ENCODE data around the gene BUD13.

Gene BUD13

DNA sequence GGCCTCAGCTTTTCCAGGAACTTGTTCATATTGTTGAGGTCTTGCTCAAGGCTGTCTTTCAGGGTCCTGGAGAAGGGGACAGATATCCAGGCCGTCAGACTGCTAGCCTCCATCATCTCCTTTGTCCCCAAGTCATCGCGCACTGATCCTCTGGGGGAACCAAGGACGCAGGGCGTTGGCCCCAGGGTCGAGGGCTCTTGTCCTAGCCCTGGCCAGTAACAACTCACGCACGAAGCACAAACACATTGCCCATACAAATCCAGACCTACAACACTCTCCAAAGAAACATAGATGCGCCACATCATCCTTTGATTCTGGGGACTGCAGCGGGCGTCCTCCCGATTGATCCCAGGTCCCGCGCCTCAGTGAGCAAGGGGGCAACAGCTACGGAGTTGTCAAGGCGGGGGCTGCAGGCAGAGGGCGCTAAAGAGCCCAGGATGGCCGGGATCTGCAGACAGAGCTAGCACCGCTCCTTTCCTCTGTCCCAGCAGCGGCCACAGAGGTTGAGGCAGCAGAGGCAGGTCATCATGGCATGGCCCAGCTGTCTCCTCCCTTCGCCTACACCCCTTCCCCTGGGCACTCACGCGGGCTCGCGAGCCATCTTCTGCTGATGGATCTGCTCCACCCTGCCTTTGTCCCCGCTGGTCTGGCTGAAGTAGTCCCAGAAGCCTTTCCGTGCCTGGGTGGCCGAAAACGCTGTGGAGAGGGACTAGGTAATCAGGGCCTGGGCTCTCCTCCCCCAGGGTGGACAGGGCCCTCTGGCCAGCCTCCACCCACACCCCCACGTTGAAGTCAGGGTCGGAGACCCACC lies 18.4 kb upstream of the BUD13 start:
- H3K36me3 ChIP-seq (ENCODE audit: insufficient read depth, low read length), result no peaks in the 10 kb centered on the region
- TF ChIP-seq EZH2phosphoT487 (IDR thresholded peaks at IDR 0.05; ENCODE audit: borderline replicate concordance), result no peak
- peak; percentile 85 for TF ChIP-seq CTCF (conservative IDR thresholded peaks at IDR 0.05; ENCODE audit: low read length)
- peaks cover 16% of the 10 kb centered on the region for H3K4me1 ChIP-seq (ENCODE audit: insufficient read depth, low read length, poor library complexity, severe bottlenecking)
- no peak overlapping the region for H3K4me3 ChIP-seq (ENCODE audit: low read length, poor library complexity, severe bottlenecking)
- H3K79me2 ChIP-seq (ENCODE audit: insufficient read depth, low read length), result peaks cover 20% of the 10 kb centered on the region
- no peaks in the 10 kb centered on the region for H3F3A ChIP-seq (ENCODE audit: low read depth)
- no peaks in the 10 kb centered on the region for H3K9me2 ChIP-seq (replicated peaks; ENCODE audit: low read depth, low read length)
- no peak overlapping the region for H3K4me2 ChIP-seq (ENCODE audit: low read depth, low read length, poor library complexity, severe bottlenecking)
- no peaks in the 10 kb centered on the region for H3K9me3 ChIP-seq (ENCODE audit: insufficient read depth, low read depth, low read length)
- H2AFZ ChIP-seq (ENCODE audit: low read length), result peak overlapping the region; percentile 66; the same call in 1 of the 2 replicates
- H3K27me3 ChIP-seq (ENCODE audit: insufficient read depth, low read length, poor library complexity, severe bottlenecking), result no peaks in the 10 kb centered on the region
- H4K20me1 ChIP-seq (ENCODE audit: insufficient read depth, low read length, poor library complexity, severe bottlenecking), result peaks cover 9% of the 10 kb centered on the region
- no peak overlapping the region for H3K9ac ChIP-seq (ENCODE audit: low read depth, low read length, poor library complexity, severe bottlenecking)

DNA sequence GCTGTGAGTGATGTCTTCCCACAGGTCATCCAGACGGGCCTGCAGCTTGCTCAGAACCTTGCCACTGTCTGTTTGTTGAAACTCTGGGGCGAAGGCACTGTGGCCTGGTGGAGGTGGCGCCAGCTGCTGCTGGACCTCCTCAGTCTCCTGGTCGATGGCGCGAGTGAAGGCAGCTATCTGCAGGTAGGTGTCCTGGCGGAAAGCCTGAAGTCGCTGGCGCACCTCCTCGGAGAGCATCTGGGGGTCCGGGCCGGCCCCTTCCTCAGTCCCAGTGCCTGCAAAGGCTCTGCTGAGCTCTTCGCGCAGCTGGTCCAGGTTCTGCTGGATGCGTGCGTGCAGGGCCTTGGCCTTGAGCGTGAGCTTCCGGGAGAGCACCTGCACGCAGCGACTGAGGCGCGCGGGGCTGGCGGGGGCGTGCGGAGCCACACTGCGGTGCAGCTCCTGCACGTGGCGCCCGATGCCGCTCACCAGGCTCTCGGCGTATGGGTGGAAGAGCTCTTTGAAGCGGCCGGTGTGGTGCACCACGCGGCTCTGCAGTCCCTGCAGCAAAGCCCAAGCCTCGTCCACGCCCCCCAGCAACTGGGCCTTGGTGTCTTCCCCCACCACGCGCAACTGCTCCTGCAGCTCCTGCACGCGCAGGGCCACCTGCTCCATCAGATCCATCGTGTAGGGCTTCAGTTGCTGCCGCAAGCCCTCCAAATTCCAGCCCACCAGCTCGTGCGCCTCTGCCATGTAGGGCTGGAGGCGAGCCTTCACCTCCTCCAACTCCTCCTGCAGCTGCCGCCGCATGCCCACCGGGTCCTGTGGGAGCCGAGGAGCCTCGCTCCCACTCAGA lies 17.6 kb upstream of the BUD13 start:
- Histone ChIP-seq H3K79me2 (ENCODE audit: insufficient read depth, low read length) (peaks cover 28% of the 10 kb centered on the region), H4K20me1 (ENCODE audit: insufficient read depth, low read length, poor library complexity, severe bottlenecking) (peaks cover 9% of the 10 kb centered on the region), H3K4me3 (ENCODE audit: low read length, poor library complexity, severe bottlenecking) (no peak overlapping the region), H3K27me3 (ENCODE audit: insufficient read depth, low read length, poor library complexity, severe bottlenecking) (no peaks in the 10 kb centered on the region), H3F3A (ENCODE audit: low read depth) (no peaks in the 10 kb centered on the region), H3K9ac (ENCODE audit: low read depth, low read length, poor library complexity, severe bottlenecking) (no peak overlapping the region), H2AFZ (ENCODE audit: low read length) (no peak overlapping the region), H3K4me2 (ENCODE audit: low read depth, low read length, poor library complexity, severe bottlenecking) (no peak overlapping the region), H3K9me2 (replicated peaks; ENCODE audit: low read depth, low read length) (no peaks in the 10 kb centered on the region), H3K4me1 (ENCODE audit: insufficient read depth, low read length, poor library complexity, severe bottlenecking) (peaks cover 23% of the 10 kb centered on the region), H3K36me3 (ENCODE audit: insufficient read depth, low read length) (peaks cover 5% of the 10 kb centered on the region; the same call in 1 of the 2 replicates), H3K9me3 (ENCODE audit: insufficient read depth, low read depth, low read length) (no peaks in the 10 kb centered on the region)
- TF ChIP-seq CTCF (conservative IDR thresholded peaks at IDR 0.05; ENCODE audit: low read length), result no peak
- TF ChIP-seq EZH2phosphoT487 (IDR thresholded peaks at IDR 0.05; ENCODE audit: borderline replicate concordance), result no peak

DNA sequence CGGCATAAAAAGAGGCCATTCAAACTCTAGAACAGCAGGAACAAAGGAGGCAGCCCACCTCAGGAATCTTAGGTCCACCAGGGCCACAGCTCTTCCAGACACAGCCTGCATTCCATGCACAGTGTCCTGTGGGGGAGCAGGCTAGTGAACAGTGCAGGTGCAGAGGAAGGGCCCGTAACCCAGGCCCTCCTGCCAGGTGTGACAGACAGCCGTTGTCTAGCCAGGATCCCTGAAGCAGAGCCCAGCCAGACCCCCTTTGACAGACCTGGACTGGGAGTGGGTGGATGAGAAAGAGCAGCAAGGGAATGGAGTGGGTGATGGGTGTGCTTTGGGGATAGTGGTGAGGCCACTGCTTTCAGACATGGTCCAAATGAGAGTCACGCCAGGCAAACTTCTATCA lies 16.2 kb upstream of the BUD13 start:
- Histone ChIP-seq H3K79me2 (ENCODE audit: insufficient read depth, low read length) (peaks cover 41% of the 10 kb centered on the region), H2AFZ (ENCODE audit: low read length) (no peak overlapping the region), H3K4me2 (ENCODE audit: low read depth, low read length, poor library complexity, severe bottlenecking) (peak overlapping the region; percentile 96), H3K36me3 (ENCODE audit: insufficient read depth, low read length) (peaks cover 19% of the 10 kb centered on the region; the same call in 1 of the 2 replicates), H3K9ac (ENCODE audit: low read depth, low read length, poor library complexity, severe bottlenecking) (no peak overlapping the region), H4K20me1 (ENCODE audit: insufficient read depth, low read length, poor library complexity, severe bottlenecking) (peaks cover 9% of the 10 kb centered on the region), H3K27me3 (ENCODE audit: insufficient read depth, low read length, poor library complexity, severe bottlenecking) (no peaks in the 10 kb centered on the region), H3K4me1 (ENCODE audit: insufficient read depth, low read length, poor library complexity, severe bottlenecking) (peaks cover 27% of the 10 kb centered on the region), H3K9me3 (ENCODE audit: insufficient read depth, low read depth, low read length) (no peaks in the 10 kb centered on the region), H3F3A (ENCODE audit: low read depth) (no peaks in the 10 kb centered on the region), H3K9me2 (replicated peaks; ENCODE audit: low read depth, low read length) (no peaks in the 10 kb centered on the region), H3K4me3 (ENCODE audit: low read length, poor library complexity, severe bottlenecking) (peak overlapping the region; percentile 99)
- TF ChIP-seq CTCF (conservative IDR thresholded peaks at IDR 0.05; ENCODE audit: low read length) (no peak), EZH2phosphoT487 (IDR thresholded peaks at IDR 0.05; ENCODE audit: borderline replicate concordance) (no peak)
